Activated naive CD8-positive, alpha-beta T cell treated with anti-CD3 and anti-CD28 coated beads for 36 hours (primary cell): ENCODE data around the gene NEU4. TPM values are rescaled to one million over a fixed set of nuclear protein-coding genes. Genes with fewer than 3 reads are reported as not detected.

Experiments
- DNase-seq: peaks from one replicate; pipeline ENCODE4 v3.0.0; 2021
- H3K27ac Mint-ChIP-seq: one replicate; pipeline ENCODE4 v1.8.0; 2022; ENCODE audit warnings: mild to moderate bottlenecking, moderate library complexity, mixed read lengths
- H3K27me3 Mint-ChIP-seq: one replicate; pipeline ENCODE4 v1.8.0; 2022; ENCODE audit warnings: mild to moderate bottlenecking, mixed read lengths
- H3K36me3 Mint-ChIP-seq: one replicate; pipeline ENCODE4 v1.8.0; 2021; ENCODE audit warnings: mild to moderate bottlenecking, mixed read lengths
- H3K4me1 Mint-ChIP-seq: one replicate; pipeline ENCODE4 v1.8.0; 2021; ENCODE audit warnings: mixed read lengths
- H3K4me3 Mint-ChIP-seq: one replicate; pipeline ENCODE4 v1.8.0; 2022; ENCODE audit warnings: mild to moderate bottlenecking, moderate library complexity, mixed read lengths
- H3K9me3 Mint-ChIP-seq: one replicate; pipeline ENCODE4 v1.8.0; 2022; ENCODE audit warnings: mixed read lengths
- total RNA-seq, 2 experiments: library from RNA; stranded (reverse); gene quantifications; one replicate each; pipeline ENCODE4 v1.2.3, GENCODE V29; 2021

The NEU4 gene
- total RNA-seq, 2 experiments from 2014 or later: 0.08 to 0.40 TPM

- peak overlapping the region; percentile 19 for H3K4me3 Mint-ChIP-seq
- H3K27ac Mint-ChIP-seq: peak overlapping the region; percentile 58
Observed at GRCh38 chr2:241864168-241864849, 55.3 kb downstream of the NEU4 start.

GRCh38 chr2:241864850-241865213 is 55.8 kb downstream of the NEU4 start:
- H3K4me3 Mint-ChIP-seq: no peak overlapping the region

More at GRCh38 chr2:241864168-241864849, 55.3 kb downstream of the NEU4 start:
- no peak for DNase-seq
- Mint-ChIP-seq H3K27me3 (peaks cover 32% of the 10 kb centered on the region), H3K9me3 (peaks cover 13% of the 10 kb centered on the region), H3K4me1 (peaks cover 68% of the 10 kb centered on the region), H3K36me3 (peaks cover 16% of the 10 kb centered on the region)

GRCh38 chr2:241865416-241865956 is 56.5 kb downstream of the NEU4 start:
- H3K4me3 Mint-ChIP-seq: no peak overlapping the region
- DNase-seq: no peak
- peaks cover 65% of the 10 kb centered on the region for H3K4me1 Mint-ChIP-seq
- peaks cover 32% of the 10 kb centered on the region for H3K27me3 Mint-ChIP-seq
- peaks cover 13% of the 10 kb centered on the region for H3K9me3 Mint-ChIP-seq
- H3K36me3 Mint-ChIP-seq: peaks cover 16% of the 10 kb centered on the region
- no peak overlapping the region for H3K27ac Mint-ChIP-seq

More at GRCh38 chr2:241864850-241865213, 55.8 kb downstream of the NEU4 start:
- Mint-ChIP-seq H3K4me1 (peaks cover 66% of the 10 kb centered on the region), H3K27ac (peak overlapping the region; percentile 18), H3K36me3 (peaks cover 16% of the 10 kb centered on the region), H3K27me3 (peaks cover 32% of the 10 kb centered on the region), H3K9me3 (peaks cover 13% of the 10 kb centered on the region)
- DNase-seq: no peak

GRCh38 chr2:241865957-241866789 is 57.2 kb downstream of the NEU4 start:
- Mint-ChIP-seq H3K27me3 (peaks cover 32% of the 10 kb centered on the region), H3K27ac (peak overlapping the region; percentile 13), H3K36me3 (peaks cover 16% of the 10 kb centered on the region), H3K4me1 (peaks cover 65% of the 10 kb centered on the region), H3K9me3 (peaks cover 13% of the 10 kb centered on the region), H3K4me3 (no peak overlapping the region)
- DNase-seq: peak; percentile 52

Other genes starting within 250 kb of the NEU4 start
- gene THAP4, start 172.0 kb upstream of the NEU4 start, total RNA-seq: 10 to 100 TPM; 54.8 to 55.0 TPM
- 10 to 100 TPM; 72.5 to 73.8 TPM for gene ATG4B, start 171.5 kb upstream of the NEU4 start, total RNA-seq
- gene DTYMK, start 122.4 kb upstream of the NEU4 start, total RNA-seq: 100 to 1,000 TPM; 116 to 121 TPM
- gene ING5, start 107.2 kb upstream of the NEU4 start, total RNA-seq: 10 to 100 TPM; 37.1 to 45.5 TPM
- 10 to 100 TPM; 26.9 to 29.3 TPM for gene D2HGDH, start 74.6 kb upstream of the NEU4 start, total RNA-seq
- gene GAL3ST2, start 32.4 kb upstream of the NEU4 start, total RNA-seq: under 1 TPM in 1 of 2 experiments, not detected in 1; 0.31 TPM
- gene PDCD1, start 49.7 kb downstream of the NEU4 start, total RNA-seq: 10 to 100 TPM; 24.3 TPM
- under 1 TPM in 1 of 2 experiments, not detected in 1; 0.20 TPM for gene RTP5, start 60.5 kb downstream of the NEU4 start, total RNA-seq